Measurements from ENCODE around the gene HBB. TPM values are rescaled to one million over a fixed set of nuclear protein-coding genes. Genes with fewer than 3 reads are reported as not detected.

HBB gene
- total RNA-seq, 4 donors from 2014 or later = 49.8 to 2,778 (median 273) TPM

- no peak overlapping the region for H3K4me3 ChIP-seq
- no peak overlapping the region for H3K27ac ChIP-seq
- intact Hi-C loops (cut with DNase I; ENCODE audit: low total_unique reads) = no loop called here
- no peak for DNase-seq
- no peaks in the 10 kb centered on the region for H3K36me3 ChIP-seq
- no peaks in the 10 kb centered on the region for H3K4me1 ChIP-seq
- no peaks in the 10 kb centered on the region for H3K27me3 ChIP-seq
- no peaks in the 10 kb centered on the region for H3K9me3 ChIP-seq
- no peak for TF ChIP-seq POLR2A (IDR thresholded peaks at IDR 0.05)
- TF ChIP-seq CTCF (IDR thresholded peaks at IDR 0.05) = no peak
Observed at GRCh38 chr11:5247472-5248192, 20.8 kb upstream of the HBB start.

GRCh38 chr11:5246772-5247471, 20.1 kb upstream of the HBB start:
- Histone ChIP-seq H3K4me3 (no peak overlapping the region), H3K36me3 (no peaks in the 10 kb centered on the region), H3K4me1 (no peaks in the 10 kb centered on the region), H3K27ac (no peak overlapping the region), H3K9me3 (no peaks in the 10 kb centered on the region), H3K27me3 (no peaks in the 10 kb centered on the region)
- DNase-seq = no peak
- intact Hi-C loops (cut with DNase I; ENCODE audit: low total_unique reads) = no loop called here
- no peak for TF ChIP-seq POLR2A (IDR thresholded peaks at IDR 0.05)
- TF ChIP-seq CTCF (IDR thresholded peaks at IDR 0.05) = no peak

GRCh38 chr11:5245155-5245554, 18.3 kb upstream of the HBB start:
- Histone ChIP-seq H3K4me1 (no peaks in the 10 kb centered on the region), H3K27me3 (no peaks in the 10 kb centered on the region), H3K36me3 (no peaks in the 10 kb centered on the region), H3K9me3 (no peaks in the 10 kb centered on the region), H3K4me3 (no peak overlapping the region), H3K27ac (no peak overlapping the region)
- intact Hi-C loops (cut with DNase I; ENCODE audit: low total_unique reads) = no loop called here
- DNase-seq = no peak
- TF ChIP-seq POLR2A (IDR thresholded peaks at IDR 0.05) (no peak), CTCF (IDR thresholded peaks at IDR 0.05) (no peak)

GRCh38 chr11:5243816-5244180, 16.9 kb upstream of the HBB start:
- DNase-seq = no peak
- Histone ChIP-seq H3K27ac (no peak overlapping the region), H3K27me3 (no peaks in the 10 kb centered on the region), H3K36me3 (no peaks in the 10 kb centered on the region), H3K9me3 (no peaks in the 10 kb centered on the region), H3K4me1 (no peaks in the 10 kb centered on the region), H3K4me3 (no peak overlapping the region)
- TF ChIP-seq CTCF (IDR thresholded peaks at IDR 0.05) = no peak
- TF ChIP-seq POLR2A (IDR thresholded peaks at IDR 0.05) = no peak
- intact Hi-C loops (cut with DNase I; ENCODE audit: low total_unique reads) = no loop called here

All from uterus (tissue), 4 donors.